MM.1S (cell line): ENCODE data around the gene NHLRC1.

Experiments
- EZH2 ChIP-seq: fragments of 300-600 bp; sonication (generic); optimal IDR thresholded peaks from 2 replicates; pipeline ENCODE3; 2017; ENCODE audit warnings: low read depth, mild to moderate bottlenecking, antibody characterized with exemption, low read length, mixed read lengths
- EZH2phosphoT487 ChIP-seq: fragments of 300-600 bp; sonication (generic); IDR thresholded peaks from 2 replicates; pipeline ENCODE4 v1.6.1; 2018; ENCODE audit warnings: antibody characterized with exemption, low read length
- TF ChIP-seq, protein P1 (sequence below): fragments of 300-600 bp; sonication (generic); IDR thresholded peaks from 2 replicates; pipeline ENCODE4 v1.5.1; 2016; ENCODE audit warnings: antibody characterized with exemption, low read length, mixed read lengths

DNA sequence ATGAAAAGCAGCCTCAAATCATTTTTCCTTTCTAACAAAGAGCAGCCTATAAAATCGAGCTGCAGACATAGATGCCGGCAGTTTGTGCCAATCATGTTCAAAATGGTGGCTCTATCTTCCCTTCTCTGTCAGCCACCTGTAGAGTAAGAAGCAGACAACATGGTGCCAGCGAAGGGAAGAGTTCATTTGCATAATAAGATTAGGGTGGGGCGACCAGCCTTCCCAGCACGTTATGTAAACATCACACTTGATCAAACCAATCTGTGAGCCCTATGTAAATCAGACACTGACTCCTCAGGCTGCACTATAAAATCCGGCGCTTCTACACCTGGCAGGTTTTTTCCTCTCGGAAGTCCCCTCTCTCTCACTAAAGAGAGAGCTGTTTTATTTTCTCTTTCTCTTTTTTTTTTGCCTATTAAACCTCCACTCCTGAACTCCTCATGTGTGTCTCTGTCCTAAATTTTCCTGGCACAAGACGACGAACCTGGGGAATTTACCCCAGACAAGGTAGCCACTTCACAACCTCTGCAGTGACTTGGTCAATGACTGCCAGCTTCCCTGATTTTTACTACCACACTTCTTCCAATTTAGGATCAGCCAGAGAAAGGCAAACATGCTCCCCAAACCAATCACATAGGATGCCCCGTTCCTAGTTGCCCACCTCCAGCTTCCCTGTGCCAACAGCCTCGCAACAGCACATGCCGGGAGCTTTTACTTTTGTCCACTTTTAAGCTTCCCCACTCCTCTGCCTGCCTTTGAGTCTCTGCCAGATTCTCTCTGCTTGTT, 19.5 kb upstream of the NHLRC1 start:
- TF ChIP-seq, protein P1, sequence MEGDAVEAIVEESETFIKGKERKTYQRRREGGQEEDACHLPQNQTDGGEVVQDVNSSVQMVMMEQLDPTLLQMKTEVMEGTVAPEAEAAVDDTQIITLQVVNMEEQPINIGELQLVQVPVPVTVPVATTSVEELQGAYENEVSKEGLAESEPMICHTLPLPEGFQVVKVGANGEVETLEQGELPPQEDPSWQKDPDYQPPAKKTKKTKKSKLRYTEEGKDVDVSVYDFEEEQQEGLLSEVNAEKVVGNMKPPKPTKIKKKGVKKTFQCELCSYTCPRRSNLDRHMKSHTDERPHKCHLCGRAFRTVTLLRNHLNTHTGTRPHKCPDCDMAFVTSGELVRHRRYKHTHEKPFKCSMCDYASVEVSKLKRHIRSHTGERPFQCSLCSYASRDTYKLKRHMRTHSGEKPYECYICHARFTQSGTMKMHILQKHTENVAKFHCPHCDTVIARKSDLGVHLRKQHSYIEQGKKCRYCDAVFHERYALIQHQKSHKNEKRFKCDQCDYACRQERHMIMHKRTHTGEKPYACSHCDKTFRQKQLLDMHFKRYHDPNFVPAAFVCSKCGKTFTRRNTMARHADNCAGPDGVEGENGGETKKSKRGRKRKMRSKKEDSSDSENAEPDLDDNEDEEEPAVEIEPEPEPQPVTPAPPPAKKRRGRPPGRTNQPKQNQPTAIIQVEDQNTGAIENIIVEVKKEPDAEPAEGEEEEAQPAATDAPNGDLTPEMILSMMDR, result no peak
- TF ChIP-seq EZH2phosphoT487, result no peak
- TF ChIP-seq EZH2, result no peak
